Calu3 (cell line): ENCODE measurements around the gene MALT1. TPM values are rescaled to one million over a fixed set of nuclear protein-coding genes. Genes with fewer than 3 reads are reported as not detected.

Source experiments
- BruUV-seq: library from RNA; stranded (reverse); fragments of 400-500 nt; replicated peaks from 2 replicates; lab custom pipeline; 2021; lab: Mats Ljungman, UMichigan
- CTCF ChIA-PET: fragments of 300-600 bp; sonication (Branson Sonifier 250); formaldehyde crosslinking; loops from one replicate; lab custom pipeline; 2022; ENCODE audit warnings: antibody characterized with exemption; lab: Charles Lee
- DNase-seq: peaks from one replicate; pipeline ENCODE4 v3.0.0; 2022
- H3K27ac Mint-ChIP-seq: one replicate; pipeline ENCODE4 v1.8.0; 2022; ENCODE audit warnings: mixed read lengths; ENCODE audit not compliant: unreplicated experiment
- H3K27me3 Mint-ChIP-seq: one replicate; pipeline ENCODE4 v1.8.0; 2022; ENCODE audit warnings: mixed read lengths; ENCODE audit not compliant: unreplicated experiment
- H3K36me3 Mint-ChIP-seq: one replicate; pipeline ENCODE4 v1.8.0; 2022; ENCODE audit warnings: mild to moderate bottlenecking, moderate library complexity, mixed read lengths; ENCODE audit not compliant: insufficient read depth, unreplicated experiment
- H3K4me1 Mint-ChIP-seq: one replicate; pipeline ENCODE4 v1.8.0; 2022; ENCODE audit warnings: mild to moderate bottlenecking, low read depth, mixed read lengths; ENCODE audit not compliant: unreplicated experiment
- H3K4me3 Mint-ChIP-seq: one replicate; pipeline ENCODE4 v1.8.0; 2022; ENCODE audit warnings: mild to moderate bottlenecking, low read depth, moderate library complexity, mixed read lengths; ENCODE audit not compliant: unreplicated experiment
- H3K9me3 Mint-ChIP-seq: one replicate; pipeline ENCODE4 v1.8.0; 2022; ENCODE audit warnings: low read depth, mixed read lengths; ENCODE audit not compliant: unreplicated experiment
- intact Hi-C: fragments of 100-400 bp; cut with micrococcal nuclease; formaldehyde crosslinking; loops from one replicate; pipeline ENCODE4 v1.10.0; 2022; ENCODE audit not compliant: unreplicated experiment
- total RNA-seq: library from RNA; stranded (reverse); gene quantifications from 2 replicates; pipeline ENCODE4 v1.2.3, GENCODE V29; 2022
- TF ChIP-seq, protein P1 (sequence below): fragments of 200-600 bp; IDR thresholded peaks from one replicate; pipeline ENCODE4 v1.8.0; 2022; ENCODE audit warnings: antibody characterized with exemption; ENCODE audit not compliant: unreplicated experiment

MALT1 gene
- total RNA-seq, 1 experiment from 2014 or later, result 37.6 TPM

DNA sequence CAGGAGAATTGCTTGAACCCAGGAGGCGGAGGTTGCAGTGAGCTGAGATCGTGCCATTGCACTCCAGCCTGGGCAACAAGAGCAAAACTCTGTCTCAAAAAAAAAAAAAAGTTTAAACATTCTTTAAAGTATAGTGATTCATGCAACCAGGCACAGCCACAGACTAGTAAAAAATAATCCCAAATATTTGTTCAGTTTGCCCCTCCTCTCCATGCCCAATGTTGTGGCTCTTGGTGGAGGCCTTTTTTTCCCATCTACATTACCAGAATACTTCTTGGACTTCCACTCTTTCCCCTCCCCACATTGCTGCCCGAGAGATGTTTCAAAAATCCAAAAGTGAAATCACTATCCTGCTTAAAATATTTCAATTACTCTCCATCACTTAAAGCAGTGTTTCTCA, 5.1 kb upstream of the MALT1 start:
- no peak overlapping the region for H3K4me3 Mint-ChIP-seq

DNA sequence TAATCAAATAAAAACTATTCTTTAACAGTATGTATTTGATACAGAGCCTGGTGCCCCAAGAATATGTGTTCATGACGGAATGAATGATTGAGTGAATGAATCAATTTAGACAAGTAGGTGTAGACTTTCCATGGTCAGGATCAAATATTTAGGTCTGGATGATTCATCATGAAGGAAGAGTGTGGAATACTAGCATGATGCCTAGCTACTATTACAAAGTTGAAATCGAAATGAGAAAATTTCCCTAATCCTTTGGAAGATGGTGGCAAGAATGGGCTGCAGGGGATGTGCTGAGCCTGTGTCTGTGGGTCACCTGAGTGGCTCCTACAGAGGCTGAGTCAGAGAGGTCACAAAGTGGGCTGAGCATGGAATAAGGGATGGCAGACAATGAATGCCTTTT, 3.1 kb upstream of the MALT1 start:
- H3K4me1 Mint-ChIP-seq, result peaks cover 48% of the 10 kb centered on the region
- CTCF ChIA-PET, result no interaction called here
- no peak for DNase-seq
- TF ChIP-seq, protein P1, sequence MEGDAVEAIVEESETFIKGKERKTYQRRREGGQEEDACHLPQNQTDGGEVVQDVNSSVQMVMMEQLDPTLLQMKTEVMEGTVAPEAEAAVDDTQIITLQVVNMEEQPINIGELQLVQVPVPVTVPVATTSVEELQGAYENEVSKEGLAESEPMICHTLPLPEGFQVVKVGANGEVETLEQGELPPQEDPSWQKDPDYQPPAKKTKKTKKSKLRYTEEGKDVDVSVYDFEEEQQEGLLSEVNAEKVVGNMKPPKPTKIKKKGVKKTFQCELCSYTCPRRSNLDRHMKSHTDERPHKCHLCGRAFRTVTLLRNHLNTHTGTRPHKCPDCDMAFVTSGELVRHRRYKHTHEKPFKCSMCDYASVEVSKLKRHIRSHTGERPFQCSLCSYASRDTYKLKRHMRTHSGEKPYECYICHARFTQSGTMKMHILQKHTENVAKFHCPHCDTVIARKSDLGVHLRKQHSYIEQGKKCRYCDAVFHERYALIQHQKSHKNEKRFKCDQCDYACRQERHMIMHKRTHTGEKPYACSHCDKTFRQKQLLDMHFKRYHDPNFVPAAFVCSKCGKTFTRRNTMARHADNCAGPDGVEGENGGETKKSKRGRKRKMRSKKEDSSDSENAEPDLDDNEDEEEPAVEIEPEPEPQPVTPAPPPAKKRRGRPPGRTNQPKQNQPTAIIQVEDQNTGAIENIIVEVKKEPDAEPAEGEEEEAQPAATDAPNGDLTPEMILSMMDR, result no peak
- H3K27me3 Mint-ChIP-seq, result no peaks in the 10 kb centered on the region
- no peaks in the 10 kb centered on the region for H3K9me3 Mint-ChIP-seq
- peaks cover 44% of the 10 kb centered on the region for H3K36me3 Mint-ChIP-seq
- peak overlapping the region; percentile 18 for H3K4me3 Mint-ChIP-seq
- intact Hi-C loops, result no loop called here
- BruUV-seq, result no TSS peak
- peak overlapping the region; percentile 78 for H3K27ac Mint-ChIP-seq

More for the DNA sequence above, 5.1 kb upstream of the MALT1 start:
- TF ChIP-seq, protein P1, result no peak
- intact Hi-C loops, result no loop called here
- peaks cover 48% of the 10 kb centered on the region for H3K4me1 Mint-ChIP-seq
- no peak for DNase-seq
- H3K27me3 Mint-ChIP-seq, result no peaks in the 10 kb centered on the region
- CTCF ChIA-PET, result interaction anchor here (0.7 kb wide), 1 partner anchor 1203 kb away, joined by 3 read pairs; no protein-coding TSS in a partner anchor
- H3K9me3 Mint-ChIP-seq, result no peaks in the 10 kb centered on the region
- no peak overlapping the region for H3K27ac Mint-ChIP-seq
- BruUV-seq, result no TSS peak
- H3K36me3 Mint-ChIP-seq, result peaks cover 32% of the 10 kb centered on the region

DNA sequence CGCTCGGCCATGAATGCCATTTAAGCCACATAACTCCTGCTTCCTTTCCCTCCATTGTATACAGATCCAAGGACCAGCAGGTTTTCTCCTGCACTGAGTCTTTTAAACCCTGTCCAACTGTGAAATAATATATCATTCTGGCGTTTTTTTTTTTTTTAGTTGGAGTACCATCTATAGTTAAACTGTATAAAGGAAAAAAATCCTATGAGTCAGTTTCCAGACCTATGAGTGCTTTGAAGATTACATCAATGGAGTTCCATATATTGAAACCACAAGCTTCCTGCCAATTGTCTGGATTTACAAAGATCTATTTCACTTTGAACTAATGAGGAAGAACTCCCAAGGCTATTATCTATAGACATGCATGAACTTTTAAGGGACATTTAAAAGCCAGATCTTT, 2.4 kb upstream of the MALT1 start:
- no TSS peak for BruUV-seq
- no peak for DNase-seq
- intact Hi-C loops, result no loop called here

DNA sequence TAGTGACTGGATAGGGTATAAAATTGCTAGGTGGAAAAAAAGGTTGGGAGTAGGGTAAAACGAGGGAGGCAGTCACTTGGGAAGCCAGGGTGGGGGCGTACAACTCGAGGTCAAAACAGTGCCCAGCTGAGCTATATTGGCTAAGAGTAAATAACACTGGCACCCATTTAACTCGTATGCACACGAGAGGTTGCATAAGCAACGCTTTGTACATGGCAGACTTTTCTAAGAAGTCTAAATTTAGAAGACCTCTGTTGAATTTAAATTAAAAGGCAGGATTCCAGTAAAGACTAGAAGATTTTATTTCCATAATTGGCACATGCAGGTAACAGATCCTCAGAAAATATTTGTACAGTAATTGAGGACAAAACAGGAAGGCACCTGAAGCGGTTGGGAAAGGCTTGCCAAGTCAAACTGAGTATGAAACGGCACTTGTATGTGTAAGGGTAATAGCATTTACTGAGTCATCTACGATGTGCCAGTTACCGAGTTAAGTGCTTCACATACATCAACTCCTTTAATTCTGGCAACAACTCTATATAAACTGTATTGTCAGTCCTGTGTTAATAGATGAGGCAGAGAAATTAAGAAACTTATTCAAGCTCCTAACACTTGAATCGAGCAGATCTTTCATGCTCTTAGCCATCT, 1.4 kb upstream of the MALT1 start:
- H3K27me3 Mint-ChIP-seq, result no peaks in the 10 kb centered on the region
- DNase-seq, result peak; percentile 28
- H3K9me3 Mint-ChIP-seq, result no peaks in the 10 kb centered on the region
- peaks cover 51% of the 10 kb centered on the region for H3K36me3 Mint-ChIP-seq
- TF ChIP-seq, protein P1, result no peak
- peak overlapping the region; percentile 78 for H3K27ac Mint-ChIP-seq
- H3K4me1 Mint-ChIP-seq, result peaks cover 64% of the 10 kb centered on the region
- intact Hi-C loops, result loop anchor here (2.0 to 5.0 kb wide), 3 partner anchors 65 to 143 kb away; no protein-coding TSS in a partner anchor
- CTCF ChIA-PET, result interaction anchor here (0.6 to 0.9 kb wide), 3 partner anchors 128 to 140 kb away, joined by 3 to 5 read pairs (median 3); no protein-coding TSS in a partner anchor
- BruUV-seq, result no TSS peak
- H3K4me3 Mint-ChIP-seq, result peak overlapping the region; percentile 91

More for the DNA sequence above, 2.4 kb upstream of the MALT1 start:
- peaks cover 45% of the 10 kb centered on the region for H3K36me3 Mint-ChIP-seq
- peaks cover 54% of the 10 kb centered on the region for H3K4me1 Mint-ChIP-seq
- no peaks in the 10 kb centered on the region for H3K27me3 Mint-ChIP-seq
- no peaks in the 10 kb centered on the region for H3K9me3 Mint-ChIP-seq
- CTCF ChIA-PET, result interaction anchor here (0.7 to 0.9 kb wide), 3 partner anchors 77 to 139 kb away, joined by 3 read pairs; no protein-coding TSS in a partner anchor
- peak overlapping the region; percentile 91 for H3K4me3 Mint-ChIP-seq
- H3K27ac Mint-ChIP-seq, result peak overlapping the region; percentile 78
- TF ChIP-seq, protein P1, result no peak
